HG02852 (cell line): ENCODE measurements around the gene KLHL22.
"Not testable (repeated sequence)": the region's sequence is repeated elsewhere in the genome, so short reads cannot be mapped to it uniquely, and the experiment has no call there.

ENCODE experiments used
- ATAC-seq: cut with Tn5 transposase; IDR thresholded peaks from one replicate; pipeline ENCODE4 v1.9.1; 2021; ENCODE audit warnings: mild to moderate bottlenecking, moderate library complexity; ENCODE audit not compliant: unreplicated experiment

Gene KLHL22

GRCh38 chr22:20525048-20525447 lies 29.5 kb upstream of the KLHL22 start:
- ATAC-seq: no peak

- ATAC-seq: no peak
Measured at GRCh38 chr22:20524004-20524481, 28.4 kb upstream of the KLHL22 start.

- no peak for ATAC-seq
Measured at GRCh38 chr22:20523086-20523983, 27.7 kb upstream of the KLHL22 start.

GRCh38 chr22:20522134-20523004 lies 26.8 kb upstream of the KLHL22 start:
- ATAC-seq: no peak

- no peak for ATAC-seq
Measured at GRCh38 chr22:20520093-20520511, 24.5 kb upstream of the KLHL22 start.

GRCh38 chr22:20519558-20519957 lies 24.0 kb upstream of the KLHL22 start:
- no peak for ATAC-seq

GRCh38 chr22:20517841-20518592 lies 22.4 kb upstream of the KLHL22 start:
- ATAC-seq: no peak

- no peak for ATAC-seq
Measured at GRCh38 chr22:20517422-20517821, 21.8 kb upstream of the KLHL22 start.

- ATAC-seq: no peak
Measured at GRCh38 chr22:20516399-20516798, 20.8 kb upstream of the KLHL22 start.

- no peak for ATAC-seq
Measured at GRCh38 chr22:20514658-20515406, 19.2 kb upstream of the KLHL22 start.

GRCh38 chr22:20511578-20512229 lies 16.1 kb upstream of the KLHL22 start:
- no peak for ATAC-seq

GRCh38 chr22:20510811-20511577 lies 15.4 kb upstream of the KLHL22 start:
- no peak for ATAC-seq

- ATAC-seq: no peak
Measured at GRCh38 chr22:20509344-20510047, 13.9 kb upstream of the KLHL22 start.

- ATAC-seq: no peak
Measured at GRCh38 chr22:20508815-20509271, 13.2 kb upstream of the KLHL22 start.

- ATAC-seq: not testable (repeated sequence)
Measured at GRCh38 chr22:20508067-20508755, 12.6 kb upstream of the KLHL22 start.

GRCh38 chr22:20507253-20508066 lies 11.9 kb upstream of the KLHL22 start, which contains the start of gene MED15:
TSS of gene MED15 (plus strand) at chr22:20507610. CDS start at chr22:20507679, 69 bp downstream.
- ATAC-seq: peak; percentile 77
